ENCODE data around the gene CYGB.
"Not testable (repeated sequence)": the region's sequence is repeated elsewhere in the genome, so short reads cannot be mapped to it uniquely, and the experiment has no call there.

Gene CYGB

DNA sequence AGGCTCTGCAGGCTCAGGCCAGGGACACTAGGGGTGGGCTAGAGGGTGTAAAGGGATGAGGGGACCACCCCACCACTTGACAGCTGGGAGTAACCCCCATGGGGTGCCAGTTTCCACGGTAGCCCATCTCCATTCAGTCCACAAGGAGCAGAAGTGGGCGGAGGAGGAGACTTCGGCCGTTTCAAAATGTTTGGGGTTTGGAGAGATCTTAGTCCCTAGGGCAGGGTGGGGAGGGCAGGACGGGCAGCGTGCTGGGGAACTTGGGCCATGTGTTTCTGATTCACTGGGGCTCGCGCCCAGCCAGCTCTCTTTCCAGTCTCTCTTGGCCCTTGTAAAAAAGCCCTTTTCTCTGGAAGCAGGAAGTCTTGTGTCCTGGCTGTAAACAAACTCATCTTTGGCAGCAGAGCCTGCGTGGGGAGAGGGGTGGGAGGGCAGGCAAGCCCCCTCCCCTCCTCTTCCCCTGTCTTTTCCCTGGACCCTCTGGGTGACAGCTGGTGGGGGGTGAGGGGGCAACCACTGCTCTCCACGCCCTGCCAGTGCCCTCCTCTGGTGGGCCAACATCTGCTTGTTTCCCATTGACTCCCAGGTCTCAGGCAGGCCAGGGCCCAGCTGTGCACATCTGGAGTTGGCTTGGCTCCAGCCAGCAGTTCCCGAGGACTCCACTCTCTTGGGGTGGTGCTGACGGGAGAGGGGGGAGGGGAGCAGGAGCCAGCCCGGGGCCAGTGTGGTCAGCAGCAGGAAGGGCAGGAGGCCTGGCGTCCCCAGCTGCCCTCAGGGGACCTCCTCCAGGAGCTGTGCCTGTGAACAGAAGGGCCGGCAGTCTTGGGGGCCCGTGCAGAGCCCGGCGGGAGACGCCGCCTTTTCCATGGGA, 8.1 kb downstream of the CYGB start:
- DNase-seq (ENCODE audit: low spot score) = no peak

DNA sequence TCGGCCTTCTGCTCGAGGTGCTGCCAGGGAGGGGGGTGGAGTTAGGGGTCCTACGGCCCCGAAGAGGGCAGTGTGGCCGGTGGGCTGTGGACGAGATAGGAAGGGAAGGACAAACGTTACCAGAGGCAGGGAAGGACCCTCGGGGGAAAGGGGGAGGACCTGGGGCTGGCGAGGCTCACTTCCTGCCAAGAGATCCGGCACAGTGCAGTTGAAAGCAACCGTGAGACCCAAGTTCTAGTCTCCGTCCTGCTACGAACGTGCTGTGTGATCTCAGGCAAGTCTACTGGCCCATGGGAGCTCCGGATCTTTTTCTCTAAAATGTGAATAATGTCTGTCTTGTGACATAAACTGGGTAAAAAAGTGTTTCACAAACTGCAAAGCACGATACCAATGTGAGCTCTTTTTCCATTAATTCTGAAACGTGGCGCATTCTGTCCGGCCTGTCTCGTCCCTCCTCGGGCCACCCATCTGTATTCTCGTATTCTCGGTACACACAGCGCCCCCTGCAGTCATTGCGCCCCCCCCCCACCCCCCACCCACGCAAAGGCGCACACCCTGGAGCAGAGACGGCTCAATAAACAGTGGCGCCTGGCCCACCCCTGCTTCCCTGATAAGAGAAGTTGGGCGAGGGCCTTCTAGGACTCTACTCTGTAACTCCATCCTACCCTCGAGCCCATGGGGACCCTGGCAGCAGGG, 8.8 kb downstream of the CYGB start:
- TF ChIP-seq, protein P1, sequence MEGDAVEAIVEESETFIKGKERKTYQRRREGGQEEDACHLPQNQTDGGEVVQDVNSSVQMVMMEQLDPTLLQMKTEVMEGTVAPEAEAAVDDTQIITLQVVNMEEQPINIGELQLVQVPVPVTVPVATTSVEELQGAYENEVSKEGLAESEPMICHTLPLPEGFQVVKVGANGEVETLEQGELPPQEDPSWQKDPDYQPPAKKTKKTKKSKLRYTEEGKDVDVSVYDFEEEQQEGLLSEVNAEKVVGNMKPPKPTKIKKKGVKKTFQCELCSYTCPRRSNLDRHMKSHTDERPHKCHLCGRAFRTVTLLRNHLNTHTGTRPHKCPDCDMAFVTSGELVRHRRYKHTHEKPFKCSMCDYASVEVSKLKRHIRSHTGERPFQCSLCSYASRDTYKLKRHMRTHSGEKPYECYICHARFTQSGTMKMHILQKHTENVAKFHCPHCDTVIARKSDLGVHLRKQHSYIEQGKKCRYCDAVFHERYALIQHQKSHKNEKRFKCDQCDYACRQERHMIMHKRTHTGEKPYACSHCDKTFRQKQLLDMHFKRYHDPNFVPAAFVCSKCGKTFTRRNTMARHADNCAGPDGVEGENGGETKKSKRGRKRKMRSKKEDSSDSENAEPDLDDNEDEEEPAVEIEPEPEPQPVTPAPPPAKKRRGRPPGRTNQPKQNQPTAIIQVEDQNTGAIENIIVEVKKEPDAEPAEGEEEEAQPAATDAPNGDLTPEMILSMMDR (IDR thresholded peaks at IDR 0.05; ENCODE audit: extremely low read depth, missing control alignments) = no peak
- DNase-seq (ENCODE audit: low spot score) = no peak

More for the DNA sequence above, 8.1 kb downstream of the CYGB start:
- TF ChIP-seq, protein P1 (IDR thresholded peaks at IDR 0.05; ENCODE audit: extremely low read depth, missing control alignments) = no peak

DNA sequence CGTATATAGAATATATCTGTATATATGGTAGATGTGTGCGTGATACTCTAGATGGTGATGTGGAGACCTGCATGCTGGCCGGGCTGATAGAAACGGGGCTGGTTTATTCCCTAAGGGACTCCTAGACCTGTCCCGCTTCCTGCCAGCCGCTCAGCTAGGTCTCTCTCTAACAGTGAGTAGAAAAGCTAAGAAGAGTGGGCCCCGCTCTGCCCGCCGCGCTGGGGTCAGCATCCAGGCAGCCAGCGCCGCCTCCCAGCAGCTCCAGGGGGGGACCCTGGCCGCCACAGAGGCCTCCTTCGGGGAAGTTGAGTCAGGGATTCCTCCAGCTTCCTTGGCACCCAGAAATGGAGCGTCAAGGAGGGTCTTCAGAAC, 9.4 kb downstream of the CYGB start:
- TF ChIP-seq, protein P1 (IDR thresholded peaks at IDR 0.05; ENCODE audit: extremely low read depth, missing control alignments) = no peak
- DNase-seq (ENCODE audit: low spot score) = no peak

DNA sequence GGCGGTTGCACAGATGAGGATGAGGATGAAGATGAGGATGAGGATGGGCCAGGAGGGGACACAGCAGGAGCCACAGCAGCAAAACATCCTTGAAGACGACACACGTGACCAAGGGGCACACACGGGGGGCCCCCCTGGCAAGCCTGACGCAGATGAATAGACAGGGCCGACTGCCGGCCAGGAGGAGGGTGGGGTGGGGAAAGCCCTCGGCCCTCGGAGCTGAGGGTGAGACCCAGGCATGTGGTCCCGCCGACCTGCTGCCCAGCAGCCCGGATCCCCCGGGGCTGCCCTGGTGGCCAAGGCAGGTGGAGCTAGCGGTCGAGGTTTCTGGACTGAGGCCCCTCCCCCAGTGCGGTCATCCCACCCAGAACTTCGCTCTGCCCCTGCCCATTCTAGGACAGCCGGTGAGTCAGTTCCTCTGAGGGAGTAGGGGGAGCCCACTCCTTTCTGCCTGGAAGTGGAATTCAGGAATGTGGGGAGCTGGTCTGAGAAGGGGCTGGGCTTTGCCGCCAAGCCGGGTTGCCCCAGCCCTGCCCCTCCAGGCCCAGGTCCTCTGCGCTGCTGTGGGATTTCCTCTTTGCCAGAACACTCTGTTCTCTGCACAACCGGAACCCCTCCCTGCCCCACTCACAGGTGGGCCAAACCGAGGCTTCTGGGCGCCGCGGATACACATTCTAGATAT, 9.9 kb downstream of the CYGB start:
- TF ChIP-seq, protein P1 (IDR thresholded peaks at IDR 0.05; ENCODE audit: extremely low read depth, missing control alignments) = no peak

DNA sequence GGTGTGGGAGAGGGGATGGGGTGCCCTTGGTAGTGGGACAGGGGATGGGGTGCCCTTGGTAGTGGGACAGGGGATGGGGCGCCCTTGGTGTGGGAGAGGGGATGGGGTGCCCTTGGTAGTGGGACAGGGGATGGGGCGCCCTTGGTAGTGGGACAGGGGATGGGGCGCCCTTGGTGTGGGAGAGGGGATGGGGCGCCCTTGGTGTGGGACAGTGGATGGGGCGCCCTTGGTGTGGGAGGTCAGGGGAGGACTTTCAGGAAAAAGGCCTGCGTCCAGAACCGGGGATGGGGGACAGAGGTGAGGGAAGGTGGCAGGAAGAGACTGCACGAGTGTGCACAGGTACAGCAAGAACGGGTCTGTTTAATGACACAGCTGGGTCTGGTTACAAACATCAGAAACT, 10.5 kb downstream of the CYGB start:
- DNase-seq (ENCODE audit: low spot score) = not testable (repeated sequence)

More for the DNA sequence above, 9.9 kb downstream of the CYGB start:
- peak; percentile 67 for DNase-seq (ENCODE audit: low spot score)

DNA sequence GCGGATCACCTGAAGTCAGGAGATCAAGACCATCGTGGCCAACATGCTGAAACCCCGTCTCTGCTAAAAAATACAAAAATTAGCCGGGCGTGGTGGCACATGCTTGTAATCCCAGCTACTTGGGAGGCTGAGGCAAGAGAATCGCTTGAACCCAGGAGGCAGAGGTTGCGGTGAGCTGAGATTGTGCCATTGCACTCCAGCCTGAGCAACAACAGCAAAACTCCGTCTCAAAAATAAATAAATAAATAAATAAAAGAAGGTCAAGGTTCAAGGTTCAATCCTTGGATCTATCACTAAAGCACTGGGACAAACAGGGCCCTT, 12.0 kb downstream of the CYGB start:
- not testable (repeated sequence) for DNase-seq (ENCODE audit: low spot score)

DNA sequence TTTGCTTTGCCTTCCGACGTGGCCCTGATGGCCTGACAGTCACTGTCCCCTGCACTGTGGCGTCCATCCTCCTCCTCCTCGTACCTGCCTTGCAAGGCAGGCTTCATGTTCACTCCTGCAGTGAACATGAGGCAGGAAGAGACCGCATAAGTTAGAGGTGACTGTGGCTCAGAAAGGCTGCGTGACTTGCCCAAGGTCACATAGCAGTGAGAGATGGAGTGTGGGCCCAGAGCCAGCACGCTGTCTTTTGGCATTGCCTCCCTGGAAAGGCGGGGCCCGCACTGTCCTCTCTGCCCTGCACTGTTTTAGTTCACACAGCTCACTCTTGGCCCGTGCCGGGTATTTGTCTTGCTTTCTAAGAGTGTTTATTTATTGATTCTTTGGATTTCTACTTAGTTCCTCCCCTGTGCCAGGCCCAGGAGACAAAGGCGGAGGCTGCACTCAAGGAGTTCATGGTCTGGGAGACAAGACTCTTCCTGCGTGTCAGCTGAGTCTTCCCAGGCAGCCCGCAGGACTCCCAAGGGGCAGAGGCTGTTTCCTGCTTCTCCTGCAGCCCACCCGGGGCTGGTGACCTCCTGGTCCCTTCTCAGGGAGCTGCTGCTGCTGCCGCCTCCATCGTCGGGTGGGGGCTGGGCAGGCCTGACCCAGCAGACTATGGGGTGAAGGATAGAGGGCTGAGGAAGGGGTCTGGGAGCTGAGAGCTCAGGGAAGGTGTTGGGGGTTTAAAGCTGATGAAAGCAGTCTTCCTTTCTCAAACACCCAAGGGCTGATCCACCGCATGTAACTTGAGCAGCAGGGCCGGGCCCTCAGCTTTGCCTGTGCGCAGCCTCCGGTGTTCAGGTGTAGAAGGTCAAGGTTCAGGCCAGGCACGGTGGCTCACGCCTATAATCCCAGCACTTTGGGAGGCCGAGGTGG, 12.7 kb downstream of the CYGB start:
- DNase-seq (ENCODE audit: low spot score) = no peak
- TF ChIP-seq, protein P1 (IDR thresholded peaks at IDR 0.05; ENCODE audit: extremely low read depth, missing control alignments) = no peak
